MCF 10A (cell line): ENCODE results near the gene HTR3B. TPM values are rescaled to one million over a fixed set of nuclear protein-coding genes. Genes with fewer than 3 reads are reported as not detected.

Experiments used
- BruUV-seq: library from RNA; stranded (reverse); fragments of 400-500 nt; replicated peaks from 2 replicates; lab custom pipeline; 2021; lab: Mats Ljungman, UMichigan
- CTCF ChIA-PET: fragments of 300-600 bp; sonication (Branson Sonifier 250); formaldehyde crosslinking; extraction: SDS; loops from one replicate; lab custom pipeline; 2021; ENCODE audit warnings: antibody characterized with exemption, inconsistent platforms; lab: Yijun Ruan, JAX
- POLR2A ChIA-PET: fragments of 300-600, 350-650 bp; sonication (Branson Sonifier 250); formaldehyde crosslinking; extraction: SDS; loops from one replicate; lab custom pipeline; 2020; ENCODE audit warnings: antibody characterized with exemption, inconsistent platforms; lab: Yijun Ruan, JAX
- DNase-seq: peaks from one replicate; pipeline ENCODE4 v3.0.0-alpha.2; 2018; ENCODE audit not compliant: unreplicated experiment
- H3K27ac Mint-ChIP-seq: one replicate; pipeline ENCODE4 v1.8.0; 2022; ENCODE audit warnings: mild to moderate bottlenecking, low read depth, mixed read lengths; ENCODE audit not compliant: unreplicated experiment
- H3K27me3 Mint-ChIP-seq: one replicate; pipeline ENCODE4 v1.8.0; 2022; ENCODE audit warnings: mixed read lengths; ENCODE audit not compliant: insufficient read depth, unreplicated experiment
- H3K36me3 Mint-ChIP-seq: one replicate; pipeline ENCODE4 v1.8.0; 2022; ENCODE audit warnings: mild to moderate bottlenecking, moderate library complexity, mixed read lengths; ENCODE audit not compliant: insufficient read depth, unreplicated experiment
- H3K4me1 Mint-ChIP-seq: one replicate; pipeline ENCODE4 v1.8.0; 2022; ENCODE audit warnings: mixed read lengths; ENCODE audit not compliant: insufficient read depth, unreplicated experiment
- H3K4me3 Mint-ChIP-seq: one replicate; pipeline ENCODE4 v1.8.0; 2022; ENCODE audit warnings: mild to moderate bottlenecking, moderate library complexity, mixed read lengths; ENCODE audit not compliant: unreplicated experiment
- H3K9me3 Mint-ChIP-seq: one replicate; pipeline ENCODE4 v1.8.0; 2022; ENCODE audit warnings: mixed read lengths; ENCODE audit not compliant: unreplicated experiment
- intact Hi-C: fragments of 100-400 bp; cut with micrococcal nuclease; formaldehyde crosslinking; loops from 2 replicates; pipeline ENCODE4 v1.14.1; 2022
- total RNA-seq: library from RNA; stranded (reverse); gene quantifications from 2 replicates; pipeline ENCODE4 v1.2.3, GENCODE V29; 2022
- TF ChIP-seq, protein P1 (sequence below): fragments of 200-600 bp; IDR thresholded peaks from one replicate; pipeline ENCODE4 v1.8.0; 2022; ENCODE audit warnings: antibody characterized with exemption, mild to moderate bottlenecking; ENCODE audit not compliant: unreplicated experiment

The HTR3B gene
- total RNA-seq, 1 experiment from 2014 or later, result not detected

GRCh38 chr11:113871336-113871735, 33.3 kb upstream of the HTR3B start:
- TF ChIP-seq, protein P1, sequence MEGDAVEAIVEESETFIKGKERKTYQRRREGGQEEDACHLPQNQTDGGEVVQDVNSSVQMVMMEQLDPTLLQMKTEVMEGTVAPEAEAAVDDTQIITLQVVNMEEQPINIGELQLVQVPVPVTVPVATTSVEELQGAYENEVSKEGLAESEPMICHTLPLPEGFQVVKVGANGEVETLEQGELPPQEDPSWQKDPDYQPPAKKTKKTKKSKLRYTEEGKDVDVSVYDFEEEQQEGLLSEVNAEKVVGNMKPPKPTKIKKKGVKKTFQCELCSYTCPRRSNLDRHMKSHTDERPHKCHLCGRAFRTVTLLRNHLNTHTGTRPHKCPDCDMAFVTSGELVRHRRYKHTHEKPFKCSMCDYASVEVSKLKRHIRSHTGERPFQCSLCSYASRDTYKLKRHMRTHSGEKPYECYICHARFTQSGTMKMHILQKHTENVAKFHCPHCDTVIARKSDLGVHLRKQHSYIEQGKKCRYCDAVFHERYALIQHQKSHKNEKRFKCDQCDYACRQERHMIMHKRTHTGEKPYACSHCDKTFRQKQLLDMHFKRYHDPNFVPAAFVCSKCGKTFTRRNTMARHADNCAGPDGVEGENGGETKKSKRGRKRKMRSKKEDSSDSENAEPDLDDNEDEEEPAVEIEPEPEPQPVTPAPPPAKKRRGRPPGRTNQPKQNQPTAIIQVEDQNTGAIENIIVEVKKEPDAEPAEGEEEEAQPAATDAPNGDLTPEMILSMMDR, result no peak
- Mint-ChIP-seq H3K9me3 (no peaks in the 10 kb centered on the region), H3K4me3 (no peak overlapping the region), H3K27ac (no peak overlapping the region), H3K36me3 (peaks cover 19% of the 10 kb centered on the region), H3K27me3 (no peaks in the 10 kb centered on the region), H3K4me1 (peaks cover 20% of the 10 kb centered on the region)
- DNase-seq, result no peak
- no TSS peak for BruUV-seq
- POLR2A ChIA-PET, result interaction anchor here (1.4 kb wide), 1 partner anchor 15 kb away, joined by 4 read pairs; no protein-coding TSS in a partner anchor
- intact Hi-C loops, result no loop called here
- CTCF ChIA-PET, result interaction anchor here (0.7 kb wide), 1 partner anchor 24 kb away, joined by 4 read pairs; no protein-coding TSS in a partner anchor

GRCh38 chr11:113873236-113873626, 31.4 kb upstream of the HTR3B start:
- ChIA-PET POLR2A (interaction anchor here (0.9 to 1.4 kb wide), 2 partner anchors 13 to 41 kb away, joined by 3 to 5 read pairs; no protein-coding TSS in a partner anchor), CTCF (interaction anchor here (0.6 kb wide), 2 partner anchors 8 to 389 kb away, joined by 3 read pairs; no protein-coding TSS in a partner anchor)
- DNase-seq, result no peak
- BruUV-seq, result no TSS peak
- H3K9me3 Mint-ChIP-seq, result no peaks in the 10 kb centered on the region
- intact Hi-C loops, result no loop called here
- H3K4me3 Mint-ChIP-seq, result peak overlapping the region; percentile 80
- TF ChIP-seq, protein P1, result no peak
- peak overlapping the region; percentile 53 for H3K27ac Mint-ChIP-seq
- peaks cover 20% of the 10 kb centered on the region for H3K4me1 Mint-ChIP-seq
- no peaks in the 10 kb centered on the region for H3K27me3 Mint-ChIP-seq
- H3K36me3 Mint-ChIP-seq, result peaks cover 11% of the 10 kb centered on the region

GRCh38 chr11:113874096-113874495, 30.5 kb upstream of the HTR3B start:
- peak overlapping the region; percentile 80 for H3K4me3 Mint-ChIP-seq
- intact Hi-C loops, result no loop called here
- ChIA-PET POLR2A (interaction anchor here (0.8 to 3.8 kb wide), 5 partner anchors 15 to 430 kb away, joined by 3 to 16 read pairs (median 3); partner anchors contain the start of gene ZW10), CTCF (interaction anchor here (0.6 to 0.8 kb wide), 2 partner anchors 22 to 23 kb away, joined by 3 to 6 read pairs; no protein-coding TSS in a partner anchor)
- H3K9me3 Mint-ChIP-seq, result no peaks in the 10 kb centered on the region
- peaks cover 20% of the 10 kb centered on the region for H3K4me1 Mint-ChIP-seq
- H3K36me3 Mint-ChIP-seq, result peaks cover 11% of the 10 kb centered on the region
- no peak for DNase-seq
- TF ChIP-seq, protein P1, result no peak
- BruUV-seq, result no TSS peak
- no peaks in the 10 kb centered on the region for H3K27me3 Mint-ChIP-seq
- H3K27ac Mint-ChIP-seq, result no peak overlapping the region

GRCh38 chr11:113874581-113875233, 29.9 kb upstream of the HTR3B start:
- Mint-ChIP-seq H3K9me3 (no peaks in the 10 kb centered on the region), H3K36me3 (peaks cover 11% of the 10 kb centered on the region), H3K4me3 (peak overlapping the region; percentile 80), H3K4me1 (peaks cover 20% of the 10 kb centered on the region), H3K27ac (no peak overlapping the region), H3K27me3 (no peaks in the 10 kb centered on the region)
- CTCF ChIA-PET, result interaction anchor here (0.6 to 0.8 kb wide), 3 partner anchors 21 to 1337 kb away, joined by 3 to 6 read pairs (median 3); no protein-coding TSS in a partner anchor
- intact Hi-C loops, result no loop called here
- POLR2A ChIA-PET, result interaction anchor here (0.8 to 3.8 kb wide), 6 partner anchors 10 to 429 kb away, joined by 3 to 16 read pairs (median 4); partner anchors contain the start of gene ZW10
- TSS peak; percentile 31 for BruUV-seq
- peak; percentile 29 for DNase-seq
- TF ChIP-seq, protein P1, result no peak
